Lung (tissue), 12 donors: ENCODE results near the gene RPS27A. TPM values are rescaled to one million over a fixed set of nuclear protein-coding genes. Genes with fewer than 3 reads are reported as not detected.

Source experiments
- ATAC-seq: fragments of 200-7000 bp; cut with Tn5 transposase; one replicate; pipeline ENCODE4 v1.9.1; 2020; ENCODE audit warnings: moderate number of reproducible peaks; ENCODE audit not compliant: insufficient read depth, low FRiP score
- DNase-seq, 3 donors: peaks; one replicate each; pipeline ENCODE4 v3.0.0-alpha.2; 2013 to 2017
- H3K27ac ChIP-seq, 2 donors: one replicate each; pipeline ENCODE4 v1.5.1; 2013; ENCODE audit warnings: mild to moderate bottlenecking in 2 of 2, moderate library complexity in 2 of 2, control low read depth in 1 of 2, inconsistent platforms in 1 of 2, low read depth in 1 of 2, low read length in 1 of 2
- H3K27me3 ChIP-seq, 3 donors: one replicate each; pipeline ENCODE4 v1.5.1; 2013; ENCODE audit warnings: low read length in 2 of 3; ENCODE audit not compliant: control insufficient read depth in 3 of 3, insufficient read depth in 3 of 3
- H3K36me3 ChIP-seq, 4 donors: one replicate each; pipeline ENCODE4 v1.5.1; 2013; ENCODE audit warnings: low read length in 4 of 4, mild to moderate bottlenecking in 1 of 4, moderate library complexity in 1 of 4; ENCODE audit not compliant: control insufficient read depth in 4 of 4, insufficient read depth in 4 of 4
- H3K4me1 ChIP-seq, 5 donors: one replicate each; pipeline ENCODE4 v1.5.1; 2013; ENCODE audit warnings: low read length in 5 of 5, mild to moderate bottlenecking in 2 of 5, moderate library complexity in 1 of 5; ENCODE audit not compliant: control insufficient read depth in 5 of 5, insufficient read depth in 5 of 5
- H3K4me3 ChIP-seq: one replicate; pipeline ENCODE4 v1.5.1; 2013; ENCODE audit warnings: mild to moderate bottlenecking, control low read depth, moderate library complexity
- H3K9ac ChIP-seq, 2 donors: one replicate each; pipeline ENCODE4 v1.5.1; 2013; ENCODE audit warnings: low read length in 2 of 2, control low read depth in 1 of 2; ENCODE audit not compliant: insufficient read depth in 1 of 2
- H3K9me3 ChIP-seq, 4 donors: one replicate each; pipeline ENCODE4 v1.5.1; 2013; ENCODE audit warnings: low read length in 3 of 4, mild to moderate bottlenecking in 1 of 4, moderate library complexity in 1 of 4; ENCODE audit not compliant: control insufficient read depth in 4 of 4, insufficient read depth in 3 of 4
- WGBS, 2 donors: extraction: QIAGEN DNeasy Blood & Tissue Kit; methylation state at CpG; one replicate each; pipeline ENCODE4 v1.1.7; 2013; 5-methylcytosine and 5-hydroxymethylcytosine counted together
- polyA plus RNA-seq, 2 donors: library from polyadenylated mRNA; stranded (reverse); fragments of 200-250 nt; gene quantifications; one replicate each; pipeline ENCODE4 v1.2.1, GENCODE V29; 2013
- total RNA-seq, 2 donors: library from RNA; depleted of rRNA in 1 of 2; stranded (reverse); fragments of >200 nt in 1 of 2; gene quantifications; one replicate each; pipeline ENCODE4 v1.2.1, GENCODE V29; 2014 to 2021
- TF ChIP-seq, protein P1 (sequence below): IDR thresholded peaks from 2 replicates; pipeline ENCODE4 v1.5.1; 2012; ENCODE audit warnings: mild to moderate bottlenecking; ENCODE audit errors: control extremely low read depth, extremely low read depth
- donor health status: control.
- donor health status: control.
- donor health status: Bipolar disorder and iron deficiency.
- donor health status: healthy.
- donor health status: DM: yes; HTN: yes; CAD: no.

The RPS27A gene
- total and polyA plus RNA-seq, 4 donors = 715 to 1,640 (median 1,397) TPM

DNA sequence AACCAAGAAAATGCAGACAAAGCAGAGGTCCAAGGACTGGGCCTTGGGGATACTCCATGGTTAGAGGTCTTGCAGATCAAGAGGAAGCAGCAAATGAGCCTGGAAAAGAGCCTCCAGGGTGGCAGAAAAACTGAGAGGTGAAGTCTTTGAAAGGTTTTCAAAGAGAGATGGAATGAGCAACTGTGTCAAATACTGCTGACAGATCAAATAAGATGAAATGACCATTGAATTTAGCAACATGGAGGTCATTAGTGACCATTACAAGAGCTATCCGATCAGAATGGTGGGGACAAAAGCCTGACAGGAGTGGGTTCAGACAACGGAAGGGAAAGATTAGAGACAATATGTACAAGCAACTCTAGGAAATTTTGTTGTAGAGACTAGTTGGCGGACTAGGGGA, 1.9 kb upstream of the RPS27A start:
- no peaks in the 10 kb centered on the region for H3K27me3 ChIP-seq
- no peaks in the 10 kb centered on the region for H3K9me3 ChIP-seq
- H3K27ac ChIP-seq = no peak overlapping the region
- ATAC-seq (no peak), DNase-seq (no peak)
- peaks cover 4 to 22% (median 15%) of the 10 kb centered on the region in 4 donors for H3K36me3 ChIP-seq
- TF ChIP-seq, protein P1, sequence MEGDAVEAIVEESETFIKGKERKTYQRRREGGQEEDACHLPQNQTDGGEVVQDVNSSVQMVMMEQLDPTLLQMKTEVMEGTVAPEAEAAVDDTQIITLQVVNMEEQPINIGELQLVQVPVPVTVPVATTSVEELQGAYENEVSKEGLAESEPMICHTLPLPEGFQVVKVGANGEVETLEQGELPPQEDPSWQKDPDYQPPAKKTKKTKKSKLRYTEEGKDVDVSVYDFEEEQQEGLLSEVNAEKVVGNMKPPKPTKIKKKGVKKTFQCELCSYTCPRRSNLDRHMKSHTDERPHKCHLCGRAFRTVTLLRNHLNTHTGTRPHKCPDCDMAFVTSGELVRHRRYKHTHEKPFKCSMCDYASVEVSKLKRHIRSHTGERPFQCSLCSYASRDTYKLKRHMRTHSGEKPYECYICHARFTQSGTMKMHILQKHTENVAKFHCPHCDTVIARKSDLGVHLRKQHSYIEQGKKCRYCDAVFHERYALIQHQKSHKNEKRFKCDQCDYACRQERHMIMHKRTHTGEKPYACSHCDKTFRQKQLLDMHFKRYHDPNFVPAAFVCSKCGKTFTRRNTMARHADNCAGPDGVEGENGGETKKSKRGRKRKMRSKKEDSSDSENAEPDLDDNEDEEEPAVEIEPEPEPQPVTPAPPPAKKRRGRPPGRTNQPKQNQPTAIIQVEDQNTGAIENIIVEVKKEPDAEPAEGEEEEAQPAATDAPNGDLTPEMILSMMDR = no peak
- H3K9ac ChIP-seq = no peak overlapping the region
- WGBS, 2 donors = 98% methylated on average over 3 of the region's 3 CpGs
- H3K4me3 ChIP-seq = no peak overlapping the region
- H3K4me1 ChIP-seq = peaks cover 0 to 15% (median 8%) of the 10 kb centered on the region in 5 donors

DNA sequence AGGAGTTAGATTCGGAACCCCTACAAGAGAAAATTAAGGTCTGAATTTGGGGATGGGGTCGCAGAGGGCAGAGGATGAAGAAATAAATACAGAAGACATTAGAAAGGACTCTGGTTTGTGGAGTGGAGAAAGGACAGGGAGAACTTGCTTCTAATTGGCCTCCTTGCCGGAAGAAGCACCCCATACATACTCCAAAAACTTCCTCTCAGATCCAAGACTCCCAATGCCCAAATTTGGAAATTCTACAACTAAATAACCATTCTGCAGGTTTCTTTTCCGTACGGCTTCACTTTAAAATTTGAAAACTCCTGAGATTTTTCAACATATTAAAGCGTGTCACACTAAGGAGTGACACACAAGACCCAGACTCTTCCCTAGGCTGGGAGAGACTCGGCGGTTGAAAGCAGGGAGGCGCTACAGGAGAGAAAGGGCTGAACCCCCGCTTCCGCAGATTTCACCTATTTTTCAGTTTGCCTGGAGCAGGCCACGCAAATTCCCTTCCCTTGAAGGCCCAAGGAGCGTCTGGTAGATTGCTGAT, 873 bp upstream of the RPS27A start:
- Histone ChIP-seq H3K27ac (peak overlapping the region; percentile 93 to 98), H3K4me3 (peak overlapping the region; percentile 95), H3K36me3 (peaks cover 6 to 30% (median 22%) of the 10 kb centered on the region in 4 donors), H3K9me3 (no peaks in the 10 kb centered on the region), H3K4me1 (peaks cover 0 to 18% (median 7%) of the 10 kb centered on the region in 5 donors), H3K27me3 (no peaks in the 10 kb centered on the region), H3K9ac (peak overlapping the region; percentile 60 to 85)
- WGBS, 2 donors = 7 to 8% methylated on average over 13 of the region's 13 CpGs
- TF ChIP-seq, protein P1 = no peak
- DNase-seq (peak in 1 of 3 donors; percentile 33), ATAC-seq (no peak)

DNA sequence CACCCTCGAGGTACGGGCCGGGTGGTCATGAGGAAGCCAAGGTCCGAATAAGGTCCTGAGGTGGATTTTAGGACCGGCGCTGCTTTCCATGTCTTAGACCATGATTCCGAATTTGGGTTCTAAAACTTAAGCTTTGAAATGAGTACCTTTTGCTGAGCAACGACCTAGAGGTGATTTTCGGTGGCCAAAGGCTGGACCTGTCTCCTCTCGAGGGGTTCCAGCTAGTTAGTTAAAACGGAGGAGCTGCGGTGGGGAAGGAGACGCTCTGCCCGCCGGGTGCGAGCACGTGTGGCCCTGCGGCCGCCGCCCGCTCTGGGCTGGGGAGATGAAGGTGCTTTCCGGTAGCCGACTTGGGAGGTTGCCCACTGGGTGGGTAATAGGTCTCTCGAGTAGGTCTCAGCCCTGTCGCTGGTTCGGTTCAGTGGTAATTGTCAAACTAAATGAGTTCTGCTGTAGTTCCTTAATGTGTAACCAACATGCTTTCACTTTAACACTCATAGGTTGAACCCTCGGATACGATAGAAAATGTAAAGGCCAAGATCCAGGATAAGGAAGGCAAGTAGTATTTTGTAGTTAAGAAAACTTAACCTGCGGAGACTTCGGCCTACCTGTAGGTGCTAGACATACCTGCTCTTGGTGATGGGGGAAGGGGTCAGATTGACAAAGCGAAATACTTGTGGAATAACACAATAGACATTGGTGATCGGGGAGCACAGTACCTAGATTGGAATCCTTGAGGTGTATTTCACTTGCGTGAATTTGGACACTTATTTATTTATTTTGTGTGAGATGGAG, 572 bp downstream of the RPS27A start:
- Histone ChIP-seq H3K4me3 (peak overlapping the region; percentile 95), H3K36me3 (peaks cover 8 to 30% (median 24%) of the 10 kb centered on the region in 4 donors), H3K4me1 (peaks cover 0 to 18% (median 7%) of the 10 kb centered on the region in 5 donors), H3K27me3 (no peaks in the 10 kb centered on the region), H3K27ac (peak overlapping the region; percentile 93 to 98), H3K9me3 (no peaks in the 10 kb centered on the region), H3K9ac (peak overlapping the region; percentile 95 to 97)
- DNase-seq (peak in 2 of 3 donors; percentile 18 to 39), ATAC-seq (peak; percentile 14)
- TF ChIP-seq, protein P1 = no peak
- WGBS, 2 donors = 6% methylated on average over 33 of the region's 33 CpGs
